Activated naive CD4-positive, alpha-beta T cell treated with anti-CD3 and anti-CD28 coated beads for 36 hours (primary cell): Measurements from ENCODE around the gene FPR3. TPM values are rescaled to one million over a fixed set of nuclear protein-coding genes. Genes with fewer than 3 reads are reported as not detected.

ENCODE experiments used
- total RNA-seq, 2 experiments: library from RNA; stranded (reverse); gene quantifications; one replicate each; pipeline ENCODE4 v1.2.3, GENCODE V29; 2021

The FPR3 gene
- total RNA-seq, 2 experiments from 2014 or later: not detected

Other genes starting within 250 kb of the FPR3 start
- gene ZNF175, start 223.9 kb upstream of the FPR3 start, total RNA-seq: 1 to 10 TPM; 6.5 to 7.9 TPM
- under 1 TPM in 1 of 2 experiments, not detected in 1; 0.12 TPM for gene SIGLEC5, start 164.8 kb upstream of the FPR3 start, total RNA-seq
- gene SIGLEC14, start 148.3 kb upstream of the FPR3 start, total RNA-seq: not detected
- 1 to 10 TPM; 5.8 to 6.6 TPM for gene SPACA6, start 101.8 kb upstream of the FPR3 start, total RNA-seq
- not detected for gene HAS1, start 71.2 kb upstream of the FPR3 start, total RNA-seq
- not detected for gene FPR1, start 43.3 kb upstream of the FPR3 start, total RNA-seq
- gene FPR2, start 34.0 kb upstream of the FPR3 start, total RNA-seq: not detected
- 1 to 10 TPM; 5.4 to 5.6 TPM for gene ZNF577, start 92.8 kb downstream of the FPR3 start, total RNA-seq
- 10 to 100 TPM; 10.4 to 11.6 TPM for gene ZNF649, start 109.9 kb downstream of the FPR3 start, total RNA-seq
- 1 to 10 TPM; 2.0 to 3.1 TPM for gene ZNF613, start 132.3 kb downstream of the FPR3 start, total RNA-seq
- gene ZNF350, start 191.7 kb downstream of the FPR3 start, total RNA-seq: 1 to 10 TPM; 6.6 to 6.7 TPM
- 1 to 10 TPM; 6.8 to 7.9 TPM for gene ZNF615, start 213.1 kb downstream of the FPR3 start, total RNA-seq
- gene ZNF614, start 233.2 kb downstream of the FPR3 start, total RNA-seq: 1 to 10 TPM; 7.5 to 8.2 TPM